HPDE6-E6E7 (cell line): ENCODE results near the gene GNA12.

Source experiments
- DNase-seq: peaks from one replicate; pipeline ENCODE4 v3.0.0; 2011; ENCODE audit warnings: missing footprints; ENCODE audit errors: extremely low spot score

The GNA12 gene

GRCh38 chr7:2817456-2817855 lies 26.7 kb downstream of the GNA12 start:
- DNase-seq, result no peak

GRCh38 chr7:2815875-2816245 lies 28.2 kb downstream of the GNA12 start:
- no peak for DNase-seq

GRCh38 chr7:2814946-2815874 lies 28.9 kb downstream of the GNA12 start:
- DNase-seq, result no peak

- DNase-seq, result no peak
Measured at GRCh38 chr7:2814186-2814945, 29.7 kb downstream of the GNA12 start.

- no peak for DNase-seq
Measured at GRCh38 chr7:2813350-2814185, 30.5 kb downstream of the GNA12 start.

GRCh38 chr7:2812831-2813230 lies 31.3 kb downstream of the GNA12 start:
- DNase-seq, result no peak

- no peak for DNase-seq
Measured at GRCh38 chr7:2812114-2812487, 32.0 kb downstream of the GNA12 start.

- DNase-seq, result no peak
Measured at GRCh38 chr7:2811476-2812113, 32.5 kb downstream of the GNA12 start.

- DNase-seq, result no peak
Measured at GRCh38 chr7:2810682-2811415, 33.3 kb downstream of the GNA12 start.

- DNase-seq, result no peak
Measured at GRCh38 chr7:2809903-2810625, 34.0 kb downstream of the GNA12 start.

GRCh38 chr7:2808891-2809665 lies 35.0 kb downstream of the GNA12 start:
- no peak for DNase-seq

- no peak for DNase-seq
Measured at GRCh38 chr7:2807845-2808772, 36.0 kb downstream of the GNA12 start.

GRCh38 chr7:2807460-2807844 lies 36.7 kb downstream of the GNA12 start:
- no peak for DNase-seq

GRCh38 chr7:2806571-2806970 lies 37.5 kb downstream of the GNA12 start:
- DNase-seq, result no peak

GRCh38 chr7:2805213-2805944 lies 38.7 kb downstream of the GNA12 start:
- no peak for DNase-seq

- no peak for DNase-seq
Measured at GRCh38 chr7:2804227-2804763, 39.8 kb downstream of the GNA12 start.

GRCh38 chr7:2803755-2804154 lies 40.4 kb downstream of the GNA12 start:
- DNase-seq, result no peak

- DNase-seq, result no peak
Measured at GRCh38 chr7:2803342-2803692, 40.8 kb downstream of the GNA12 start.
